Superior temporal gyrus (tissue), 1 donor: ENCODE data around the gene TTYH3.

ENCODE experiments used
- DNase-seq: peaks from one replicate; pipeline ENCODE4 v3.0.0-alpha.2; 2016; ENCODE audit errors: extremely low spot score

TTYH3 gene

GRCh38 chr7:2708547-2709310 lies 76.9 kb downstream of the TTYH3 start:
- DNase-seq: no peak

- peak; percentile 66 for DNase-seq
These were observed 77.9 kb downstream of the TTYH3 start for GRCh38 chr7:2709553-2710285.

- DNase-seq: no peak
These were observed 78.5 kb downstream of the TTYH3 start for GRCh38 chr7:2710286-2710655.

GRCh38 chr7:2710901-2711551 lies 79.2 kb downstream of the TTYH3 start:
- no peak for DNase-seq

GRCh38 chr7:2711895-2712675 lies 80.3 kb downstream of the TTYH3 start:
- no peak for DNase-seq

GRCh38 chr7:2713370-2713769 lies 81.6 kb downstream of the TTYH3 start:
- no peak for DNase-seq

- DNase-seq: no peak
These were observed 82.2 kb downstream of the TTYH3 start for GRCh38 chr7:2713978-2714377.
